RCC 7860 (cell line): Measurements from ENCODE around the gene ASIC5.
"Not testable (repeated sequence)": the region's sequence is repeated elsewhere in the genome, so short reads cannot be mapped to it uniquely, and the experiment has no call there.

ENCODE experiments used
- DNase-seq: peaks from one replicate; pipeline ENCODE4 v3.0.0-alpha.2; 2015; ENCODE audit warnings: low spot score
- FAIRE-seq: peaks from 2 replicates; lab custom pipeline; 2012; peaks lifted over from hg19 to GRCh38; lab: Jason Lieb, UNC

ASIC5 gene, protein sequence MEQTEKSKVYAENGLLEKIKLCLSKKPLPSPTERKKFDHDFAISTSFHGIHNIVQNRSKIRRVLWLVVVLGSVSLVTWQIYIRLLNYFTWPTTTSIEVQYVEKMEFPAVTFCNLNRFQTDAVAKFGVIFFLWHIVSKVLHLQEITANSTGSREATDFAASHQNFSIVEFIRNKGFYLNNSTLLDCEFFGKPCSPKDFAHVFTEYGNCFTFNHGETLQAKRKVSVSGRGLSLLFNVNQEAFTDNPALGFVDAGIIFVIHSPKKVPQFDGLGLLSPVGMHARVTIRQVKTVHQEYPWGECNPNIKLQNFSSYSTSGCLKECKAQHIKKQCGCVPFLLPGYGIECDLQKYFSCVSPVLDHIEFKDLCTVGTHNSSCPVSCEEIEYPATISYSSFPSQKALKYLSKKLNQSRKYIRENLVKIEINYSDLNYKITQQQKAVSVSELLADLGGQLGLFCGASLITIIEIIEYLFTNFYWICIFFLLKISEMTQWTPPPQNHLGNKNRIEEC

DNA sequence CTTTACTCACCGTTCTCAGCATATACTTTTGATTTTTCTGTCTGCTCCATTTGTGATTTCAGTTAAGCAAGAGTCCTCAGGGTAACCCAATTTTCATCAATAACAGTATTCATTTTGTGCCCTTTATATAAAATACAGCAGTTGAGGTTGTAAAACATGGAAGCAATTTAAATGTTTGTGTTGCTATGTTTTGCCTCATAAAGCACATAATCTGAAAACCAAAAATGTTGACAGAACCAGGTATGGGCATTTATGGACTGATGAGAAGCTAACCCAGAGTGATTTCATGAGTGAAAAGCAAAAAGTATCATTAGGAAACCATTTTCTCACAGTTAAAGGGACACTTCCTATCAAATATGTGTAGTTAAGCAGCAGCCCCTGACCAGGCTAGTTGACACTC lies at the start of gene ASIC5:
TSS of gene ASIC5 (minus strand) at position 101 of the 400 bp plus-strand sequence. CDS start at position 50, 51 bp downstream.
- FAIRE-seq, result no peak
- DNase-seq, result no peak

- no peak for DNase-seq
- no peak for FAIRE-seq
Observed at GRCh38 chr4:155914782-155915181, 48.7 kb upstream of the ASIC5 start.

GRCh38 chr4:155911905-155912304 lies 45.8 kb upstream of the ASIC5 start:
- no peak for FAIRE-seq
- no peak for DNase-seq

DNA sequence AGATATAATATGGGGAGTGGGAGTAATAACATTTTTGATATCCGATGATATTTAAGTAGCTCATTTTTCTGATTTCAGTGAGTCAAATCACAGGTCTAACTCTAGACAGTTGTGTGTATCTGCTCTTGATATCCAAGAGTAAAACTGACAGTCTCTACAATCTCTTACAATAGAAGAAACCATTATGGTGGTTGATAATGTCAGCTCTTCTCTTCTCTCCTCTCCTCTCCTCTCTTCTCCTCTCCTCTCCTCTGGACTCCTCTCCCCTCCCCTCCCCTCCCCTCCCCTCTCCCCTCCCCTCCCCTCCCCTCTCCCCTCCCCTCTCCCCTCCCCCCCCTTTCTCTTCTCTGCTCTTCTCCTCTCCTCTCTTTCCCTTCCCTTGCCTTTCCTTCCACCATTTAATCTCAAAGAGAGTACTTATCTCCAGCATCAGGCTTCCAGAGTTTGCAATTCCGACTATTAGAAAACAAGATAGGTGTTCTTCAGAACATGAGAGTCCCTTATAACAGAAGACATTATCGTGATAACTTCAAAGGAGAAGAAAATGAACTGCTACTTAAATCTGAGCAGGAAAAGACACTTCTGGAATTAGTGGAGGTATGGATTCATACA lies 43.6 kb upstream of the ASIC5 start:
- FAIRE-seq, result no peak
- DNase-seq, result no peak

GRCh38 chr4:155908187-155909139 lies 42.4 kb upstream of the ASIC5 start:
- FAIRE-seq (no peak), DNase-seq (no peak)

GRCh38 chr4:155907556-155907955 lies 41.5 kb upstream of the ASIC5 start:
- DNase-seq (no peak), FAIRE-seq (no peak)

DNA sequence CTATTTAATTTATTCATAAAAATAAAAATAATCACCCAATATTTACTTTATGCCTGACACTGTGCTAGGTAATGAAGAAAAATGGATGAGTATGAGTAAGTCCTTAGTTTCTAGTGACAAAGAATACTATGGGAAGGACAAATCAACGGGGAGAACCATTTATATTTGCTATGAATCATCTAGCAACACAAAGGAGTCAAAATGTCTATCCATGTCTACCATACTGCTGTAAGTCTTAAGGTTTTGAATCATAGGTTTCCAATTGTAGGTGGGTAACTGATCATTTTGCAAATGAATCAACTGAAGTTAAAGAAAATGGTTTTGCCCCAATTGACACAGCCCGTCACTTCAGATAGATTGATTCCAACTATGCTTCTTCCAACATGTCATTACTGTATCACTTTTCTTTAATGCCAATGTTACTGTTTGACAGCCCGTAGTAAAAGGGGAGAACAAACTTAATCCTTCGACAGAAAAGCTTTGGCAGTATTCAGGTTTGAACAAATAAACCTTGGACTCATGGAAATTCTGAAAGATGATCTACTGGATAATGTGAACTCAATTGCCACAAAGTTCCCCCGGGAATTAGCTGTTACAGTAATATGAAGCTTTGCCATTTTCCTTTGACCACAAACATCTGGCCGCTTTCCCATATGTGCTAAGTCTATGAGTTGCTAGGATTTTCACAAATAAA lies 40.6 kb upstream of the ASIC5 start:
- peak; percentile 18 for FAIRE-seq

DNA sequence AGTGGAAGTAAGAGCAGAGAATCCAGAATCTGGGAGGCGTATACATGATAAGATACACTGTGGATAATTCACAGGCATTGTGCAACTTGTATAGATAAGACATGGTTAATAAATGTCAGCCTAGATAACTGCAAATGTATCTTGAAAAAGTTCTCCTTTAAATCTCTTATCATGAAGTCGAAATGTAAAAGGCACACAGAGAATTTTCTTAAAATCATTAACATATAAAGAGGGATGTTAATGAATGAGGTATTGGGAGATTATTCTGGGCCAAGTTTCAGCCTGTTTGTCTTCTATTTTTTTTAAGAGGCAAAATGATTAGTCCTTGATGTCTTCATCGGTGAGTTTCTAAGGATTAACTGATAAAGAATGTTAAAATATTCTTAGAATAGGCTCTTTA lies 38.3 kb upstream of the ASIC5 start:
- DNase-seq (no peak), FAIRE-seq (no peak)

More for the DNA sequence above, 40.6 kb upstream of the ASIC5 start:
- DNase-seq, result peak; percentile 35

- DNase-seq (no peak), FAIRE-seq (no peak)
Observed at GRCh38 chr4:155903453-155903852, 37.4 kb upstream of the ASIC5 start, which contains the start of gene TDO2. Gene TDO2 (plus strand): TSS chr4:155903696. CDS start chr4:155903759, 63 bp downstream.

DNA sequence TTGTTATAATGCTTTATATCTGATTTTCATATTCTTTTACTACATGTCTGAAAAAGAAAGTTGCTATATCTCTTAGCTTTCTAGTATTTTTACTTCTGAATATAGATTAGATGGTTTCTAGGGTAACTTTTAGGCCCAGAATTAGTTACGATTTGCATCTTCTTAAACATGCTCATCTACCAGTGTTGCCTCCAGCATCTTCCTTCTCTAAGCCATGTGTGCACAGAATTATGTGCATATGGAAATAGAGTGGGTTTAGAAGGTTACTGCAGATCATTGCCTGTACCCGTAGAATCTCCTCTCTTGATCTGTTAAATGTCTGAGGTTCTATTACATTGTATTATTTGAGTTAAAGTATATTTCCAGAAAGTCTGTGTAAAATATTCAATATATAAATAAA lies 34.9 kb upstream of the ASIC5 start:
- no peak for FAIRE-seq

DNA sequence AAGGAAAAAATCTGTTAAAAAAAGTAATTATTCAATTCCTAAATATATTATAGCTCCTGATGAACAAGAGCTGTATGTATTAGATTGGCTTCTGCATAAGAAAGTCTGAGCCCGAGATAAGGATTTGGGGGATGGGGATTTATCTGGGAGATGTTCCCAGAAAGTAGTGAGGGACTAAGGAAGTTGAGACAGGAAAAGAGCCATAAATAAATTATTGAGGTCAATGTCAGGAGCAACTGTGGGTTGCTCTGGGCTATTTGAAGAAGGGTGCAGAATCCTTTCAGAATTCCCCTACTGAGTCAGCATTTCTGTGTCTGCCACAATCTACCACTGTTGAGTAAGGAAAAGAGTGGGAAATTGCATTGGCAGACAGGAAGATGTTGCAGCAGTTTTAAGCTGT lies 34.3 kb upstream of the ASIC5 start:
- DNase-seq, result peak; percentile 63
- peak; percentile 74 for FAIRE-seq

More for the DNA sequence above, 34.9 kb upstream of the ASIC5 start:
- DNase-seq, result no peak

DNA sequence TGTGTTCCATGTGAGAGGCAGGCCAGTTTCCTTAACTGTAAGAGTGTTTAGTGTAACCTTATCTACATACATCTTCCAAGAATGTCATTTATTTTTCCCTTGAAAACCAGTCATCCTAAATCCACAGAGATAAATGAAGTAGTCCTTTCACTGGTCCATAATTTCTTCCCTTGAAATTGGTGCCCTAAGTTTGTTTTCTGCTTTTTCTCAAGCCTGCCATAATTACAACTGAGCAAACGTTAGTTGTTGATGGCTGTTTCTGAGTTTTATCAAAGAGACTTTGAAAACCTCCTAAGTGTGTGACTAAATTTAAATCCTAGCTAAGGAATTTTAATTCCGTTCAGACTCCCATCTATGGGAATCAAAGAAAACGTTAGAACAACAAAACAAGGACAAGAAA lies 33.8 kb upstream of the ASIC5 start:
- DNase-seq (no peak), FAIRE-seq (no peak)

DNA sequence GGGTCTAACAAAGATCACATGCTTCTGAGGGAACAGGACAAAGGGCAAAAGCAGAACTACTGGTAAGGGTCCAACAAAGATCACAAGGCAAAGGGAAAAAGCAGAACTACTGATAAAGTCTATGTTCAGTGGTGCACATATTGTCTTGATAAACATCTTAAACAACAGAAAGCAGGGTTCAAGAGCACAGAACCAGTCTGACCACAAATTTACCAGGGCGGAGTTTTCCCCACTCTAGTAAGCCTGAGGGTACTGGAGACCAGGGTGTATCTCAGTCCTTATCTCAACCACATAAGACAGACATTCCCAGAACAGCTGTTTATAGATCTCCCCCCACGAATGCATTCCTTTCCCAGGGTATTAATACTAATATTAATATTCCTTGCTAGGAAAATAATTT lies 32.3 kb upstream of the ASIC5 start:
- not testable (repeated sequence) for FAIRE-seq, DNase-seq

DNA sequence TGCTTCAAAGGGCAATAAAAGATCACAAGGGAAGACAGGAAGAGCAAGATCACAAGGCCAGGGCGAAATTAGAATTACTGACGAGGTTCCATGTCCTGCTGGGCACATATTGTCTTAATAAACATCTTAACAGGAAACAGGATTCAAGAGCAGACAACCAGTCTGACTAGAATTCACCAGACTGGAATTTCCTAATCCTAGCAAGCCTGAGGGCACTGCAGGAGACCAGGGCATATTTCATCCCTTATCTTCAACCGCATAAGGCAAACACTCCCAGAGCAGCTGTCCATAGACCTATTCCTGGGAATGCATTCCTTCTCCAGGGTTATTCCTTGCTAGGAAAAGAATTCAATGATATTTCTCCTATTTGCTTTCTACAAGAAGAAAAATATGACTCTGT lies 25.0 kb upstream of the ASIC5 start:
- DNase-seq (no peak), FAIRE-seq (no peak)

GRCh38 chr4:155889946-155890345 lies 23.9 kb upstream of the ASIC5 start:
- FAIRE-seq (no peak), DNase-seq (no peak)

- DNase-seq (peak; percentile 55), FAIRE-seq (peak; percentile 89)
Observed at GRCh38 chr4:155889031-155889793, 23.1 kb upstream of the ASIC5 start.

- FAIRE-seq, result no peak
- DNase-seq, result no peak
Observed at GRCh38 chr4:155887847-155888570, 21.9 kb upstream of the ASIC5 start.

DNA sequence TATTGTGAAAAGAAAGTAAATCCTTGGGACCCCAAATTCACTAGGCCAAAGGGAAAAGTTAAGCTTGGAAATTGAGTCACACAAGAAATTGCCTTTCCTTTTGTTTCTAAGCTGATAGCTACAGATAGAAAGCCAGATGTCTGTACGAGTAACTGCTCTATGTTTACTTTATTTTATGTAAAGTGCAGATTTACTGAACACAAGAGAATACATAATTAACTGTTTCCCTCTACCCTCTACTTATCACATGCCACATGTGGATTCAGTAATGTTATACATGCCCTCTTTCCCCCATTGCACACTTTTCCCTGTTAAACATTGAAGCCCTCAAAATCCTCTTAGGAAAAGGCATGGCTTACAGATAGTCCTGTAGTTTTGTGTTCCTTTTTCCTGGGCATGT lies 21.0 kb upstream of the ASIC5 start:
- FAIRE-seq, result no peak
- DNase-seq, result no peak

GRCh38 chr4:155885666-155886065 lies 19.6 kb upstream of the ASIC5 start:
- no peak for FAIRE-seq
- DNase-seq, result no peak
